ENCODE results near the gene CNN3.

The CNN3 gene

GRCh38 chr1:94922761-94923331 is 4.1 kb downstream of the CNN3 start:
- no peak for DNase-seq

GRCh38 chr1:94921977-94922376 is 4.9 kb downstream of the CNN3 start:
- no peak for DNase-seq

- no peak for DNase-seq
Observed at GRCh38 chr1:94920061-94920460, 6.8 kb downstream of the CNN3 start.

GRCh38 chr1:94919241-94920030 is 7.5 kb downstream of the CNN3 start:
- DNase-seq, result no peak

- no peak for DNase-seq
Observed at GRCh38 chr1:94917251-94917650, 9.7 kb downstream of the CNN3 start.

- DNase-seq, result no peak
Observed at GRCh38 chr1:94912263-94913184, 14.4 kb downstream of the CNN3 start.

- no peak for DNase-seq
Observed at GRCh38 chr1:94909486-94909885, 17.4 kb downstream of the CNN3 start.

- no peak for DNase-seq
Observed at GRCh38 chr1:94908965-94909364, 17.9 kb downstream of the CNN3 start.

- DNase-seq, result no peak
Observed at GRCh38 chr1:94908190-94908589, 18.7 kb downstream of the CNN3 start.

GRCh38 chr1:94907136-94907535 is 19.8 kb downstream of the CNN3 start:
- no peak for DNase-seq

GRCh38 chr1:94906382-94906781 is 20.5 kb downstream of the CNN3 start:
- DNase-seq, result no peak

GRCh38 chr1:94905207-94905606 is 21.7 kb downstream of the CNN3 start:
- DNase-seq, result no peak

- DNase-seq, result no peak
Observed at GRCh38 chr1:94903280-94904009, 23.5 kb downstream of the CNN3 start.

GRCh38 chr1:94901841-94902240 is 25.1 kb downstream of the CNN3 start:
- no peak for DNase-seq

- no peak for DNase-seq
Observed at GRCh38 chr1:94899756-94900155, 27.2 kb downstream of the CNN3 start.

GRCh38 chr1:94898491-94899385 is 28.2 kb downstream of the CNN3 start:
- no peak for DNase-seq

GRCh38 chr1:94895518-94895917 is 31.4 kb downstream of the CNN3 start:
- DNase-seq, result no peak

GRCh38 chr1:94894630-94895029 is 32.3 kb downstream of the CNN3 start:
- no peak for DNase-seq

- no peak for DNase-seq
Observed at GRCh38 chr1:94892604-94893254, 34.2 kb downstream of the CNN3 start.

GRCh38 chr1:94888201-94888600 is 38.7 kb downstream of the CNN3 start:
- no peak for DNase-seq

GRCh38 chr1:94887603-94888171 is 39.2 kb downstream of the CNN3 start:
- DNase-seq, result no peak
